ENCODE results near the gene UBXN7. TPM values are rescaled to one million over a fixed set of nuclear protein-coding genes. Genes with fewer than 3 reads are reported as not detected.
A peak's percentile ranks its signal among the peaks of the same experiment; 100 is the strongest.
"Not testable (repeated sequence)": the region's sequence is repeated elsewhere in the genome, so short reads cannot be mapped to it uniquely, and the experiment has no call there.

The UBXN7 gene
- total RNA-seq, 2 donors from 2014 or later = 109 to 120 TPM

- 84 to 92% methylated on average over 2 to 7 of the region's 7 CpGs for whole genome bisulfite sequencing, 2 experiments (ENCODE audit: insufficient coverage in 1 of 2, insufficient read length in 1 of 2)
- not testable (repeated sequence) for H3K4me3 ChIP-seq (ENCODE audit: low read length); H3K27ac Mint-ChIP-seq; H3K4me1 ChIP-seq (ENCODE audit: control insufficient read depth, insufficient read depth, low read length); H3K4me1 Mint-ChIP-seq; H3K27me3 ChIP-seq (ENCODE audit: control insufficient read depth, insufficient read depth, low read length, poor library complexity, severe bottlenecking); H3K9me3 ChIP-seq (ENCODE audit: control insufficient read depth, low read length); H3K27ac ChIP-seq (ENCODE audit: low read depth, low read length); H3K36me3 ChIP-seq (ENCODE audit: control insufficient read depth, insufficient read depth, low read length); H3K4me3 Mint-ChIP-seq; H3K9ac ChIP-seq (ENCODE audit: extremely low read depth, low read length, poor library complexity, severe bottlenecking); H3K9me3 Mint-ChIP-seq; H3K27me3 Mint-ChIP-seq (ENCODE audit: insufficient read depth); H3K36me3 Mint-ChIP-seq (ENCODE audit: low read depth)
- peak; percentile 54 for DNase-seq
- peak; percentile 62 for TF ChIP-seq CTCF (conservative IDR thresholded peaks at IDR 0.05)
Measured at GRCh38 chr3:196445391-196445790, 13.2 kb upstream of the UBXN7 start.

GRCh38 chr3:196444500-196444894 is 12.3 kb upstream of the UBXN7 start:
- Histone ChIP-seq H3K27me3 (ENCODE audit: control insufficient read depth, insufficient read depth, low read length, poor library complexity, severe bottlenecking) (no peaks in the 10 kb centered on the region), H3K4me1 (ENCODE audit: control insufficient read depth, insufficient read depth, low read length) (no peaks in the 10 kb centered on the region), H3K27ac (ENCODE audit: low read depth, low read length) (no peak overlapping the region), H3K4me3 (ENCODE audit: low read length) (no peak overlapping the region), H3K36me3 (ENCODE audit: control insufficient read depth, insufficient read depth, low read length) (no peaks in the 10 kb centered on the region), H3K9me3 (ENCODE audit: control insufficient read depth, low read length) (no peaks in the 10 kb centered on the region), H3K9ac (ENCODE audit: extremely low read depth, low read length, poor library complexity, severe bottlenecking) (no peak overlapping the region)
- DNase-seq = no peak
- Mint-ChIP-seq H3K4me3 (no peak overlapping the region), H3K27ac (no peak overlapping the region), H3K27me3 (ENCODE audit: insufficient read depth) (no peaks in the 10 kb centered on the region), H3K4me1 (no peaks in the 10 kb centered on the region), H3K9me3 (no peaks in the 10 kb centered on the region), H3K36me3 (ENCODE audit: low read depth) (no peaks in the 10 kb centered on the region)
- no peak for TF ChIP-seq CTCF (conservative IDR thresholded peaks at IDR 0.05)
- 86 to 100% methylated on average over 1 to 2 of the region's 2 CpGs for WGBS, 2 experiments (ENCODE audit: insufficient coverage in 1 of 2, insufficient read length in 1 of 2)

GRCh38 chr3:196440696-196441095 is 8.5 kb upstream of the UBXN7 start:
- no peaks in the 10 kb centered on the region for H3K9me3 ChIP-seq (ENCODE audit: control insufficient read depth, low read length)
- Mint-ChIP-seq H3K4me1 (no peaks in the 10 kb centered on the region), H3K4me3 (no peak overlapping the region), H3K27me3 (ENCODE audit: insufficient read depth) (no peaks in the 10 kb centered on the region), H3K27ac (no peak overlapping the region), H3K9me3 (no peaks in the 10 kb centered on the region), H3K36me3 (ENCODE audit: low read depth) (no peaks in the 10 kb centered on the region)
- H3K36me3 ChIP-seq (ENCODE audit: control insufficient read depth, insufficient read depth, low read length) = no peaks in the 10 kb centered on the region
- 56 to 69% methylated on average over 1 to 3 of the region's 3 CpGs for WGBS, 2 experiments (ENCODE audit: insufficient coverage in 1 of 2, insufficient read length in 1 of 2)
- H3K27me3 ChIP-seq (ENCODE audit: control insufficient read depth, insufficient read depth, low read length, poor library complexity, severe bottlenecking) = no peaks in the 10 kb centered on the region
- no peak overlapping the region for H3K9ac ChIP-seq (ENCODE audit: extremely low read depth, low read length, poor library complexity, severe bottlenecking)
- TF ChIP-seq CTCF (conservative IDR thresholded peaks at IDR 0.05) = no peak
- no peak overlapping the region for H3K4me3 ChIP-seq (ENCODE audit: low read length)
- no peaks in the 10 kb centered on the region for H3K4me1 ChIP-seq (ENCODE audit: control insufficient read depth, insufficient read depth, low read length)
- DNase-seq = no peak
- no peak overlapping the region for H3K27ac ChIP-seq (ENCODE audit: low read depth, low read length)
